ENCODE data around the gene TRPM2. TPM values are rescaled to one million over a fixed set of nuclear protein-coding genes. Genes with fewer than 3 reads are reported as not detected.

Gene TRPM2
- total RNA-seq, 3 donors from 2014 or later (not counting 1 experiment from before 2014, with no cell fraction given), result 21.7 to 70.5 (median 25.2) TPM

- H3K4me3 ChIP-seq (ENCODE audit: low read length), result no peak overlapping the region
- Mint-ChIP-seq H3K27ac (no peak overlapping the region), H3K9me3 (no peaks in the 10 kb centered on the region), H3K4me1 (no peaks in the 10 kb centered on the region), H3K4me3 (no peak overlapping the region), H3K36me3 (no peaks in the 10 kb centered on the region), H3K27me3 (ENCODE audit: low read depth in 2 of 2) (peaks cover 5% of the 10 kb centered on the region in 2 donors)
- H3K36me3 ChIP-seq (ENCODE audit: control insufficient read depth, insufficient read depth, low read length), result no peaks in the 10 kb centered on the region
- no peaks in the 10 kb centered on the region for H3K9me3 ChIP-seq (ENCODE audit: control insufficient read depth, insufficient read depth, low read length)
- intact Hi-C loops (cut with micrococcal nuclease), result loop anchor here (10.0 kb wide), 1 partner anchor 102 kb away; no protein-coding TSS in a partner anchor
- WGBS (ENCODE audit: insufficient coverage), result 89% methylated on average over 8 of the region's 8 CpGs
- H3K27me3 ChIP-seq (ENCODE audit: control insufficient read depth, insufficient read depth, low read length), result no peaks in the 10 kb centered on the region
- peaks cover 9% of the 10 kb centered on the region for H3K4me1 ChIP-seq (ENCODE audit: control insufficient read depth, insufficient read depth, low read length)
- DNase-seq (no peak), ATAC-seq (no peak)
- TF ChIP-seq CTCF (IDR thresholded peaks at IDR 0.05), result no peak
- H3K27ac ChIP-seq (ENCODE audit: low read length), result no peak overlapping the region
Measured at GRCh38 chr21:44477131-44477530, 123.7 kb downstream of the TRPM2 start.

- intact Hi-C loops (cut with micrococcal nuclease), result loop anchor here (10.0 kb wide), 1 partner anchor 103 kb away; no protein-coding TSS in a partner anchor
- Mint-ChIP-seq H3K9me3 (no peaks in the 10 kb centered on the region), H3K27ac (no peak overlapping the region), H3K36me3 (no peaks in the 10 kb centered on the region), H3K4me1 (no peaks in the 10 kb centered on the region), H3K27me3 (ENCODE audit: low read depth in 2 of 2) (peaks cover 5 to 10% of the 10 kb centered on the region in 2 donors), H3K4me3 (no peak overlapping the region)
- 64% methylated on average over 7 of the region's 7 CpGs for WGBS (ENCODE audit: insufficient coverage)
- Histone ChIP-seq H3K27me3 (ENCODE audit: control insufficient read depth, insufficient read depth, low read length) (no peaks in the 10 kb centered on the region), H3K27ac (ENCODE audit: low read length) (no peak overlapping the region), H3K36me3 (ENCODE audit: control insufficient read depth, insufficient read depth, low read length) (no peaks in the 10 kb centered on the region), H3K4me3 (ENCODE audit: low read length) (no peak overlapping the region), H3K4me1 (ENCODE audit: control insufficient read depth, insufficient read depth, low read length) (peaks cover 9% of the 10 kb centered on the region), H3K9me3 (ENCODE audit: control insufficient read depth, insufficient read depth, low read length) (no peaks in the 10 kb centered on the region)
- DNase-seq (no peak), ATAC-seq (no peak)
- TF ChIP-seq CTCF (IDR thresholded peaks at IDR 0.05), result no peak
Measured at GRCh38 chr21:44477712-44478111, 124.3 kb downstream of the TRPM2 start.

GRCh38 chr21:44478124-44478800 is 124.8 kb downstream of the TRPM2 start:
- no peaks in the 10 kb centered on the region for H3K9me3 ChIP-seq (ENCODE audit: control insufficient read depth, insufficient read depth, low read length)
- peaks cover 5 to 11% of the 10 kb centered on the region in 2 donors for H3K27me3 Mint-ChIP-seq (ENCODE audit: low read depth in 2 of 2)
- H3K27me3 ChIP-seq (ENCODE audit: control insufficient read depth, insufficient read depth, low read length), result no peaks in the 10 kb centered on the region
- H3K4me3 ChIP-seq (ENCODE audit: low read length), result no peak overlapping the region
- intact Hi-C loops (cut with micrococcal nuclease), result loop anchor here (10.0 kb wide), 1 partner anchor 103 kb away; no protein-coding TSS in a partner anchor
- DNase-seq (no peak), ATAC-seq (no peak)
- H3K36me3 Mint-ChIP-seq, result no peaks in the 10 kb centered on the region
- WGBS (ENCODE audit: insufficient coverage), result 86% methylated on average over 16 of the region's 16 CpGs
- no peak overlapping the region for H3K27ac ChIP-seq (ENCODE audit: low read length)
- TF ChIP-seq CTCF (IDR thresholded peaks at IDR 0.05), result no peak
- no peaks in the 10 kb centered on the region for H3K36me3 ChIP-seq (ENCODE audit: control insufficient read depth, insufficient read depth, low read length)
- no peak overlapping the region for H3K4me3 Mint-ChIP-seq
- H3K9me3 Mint-ChIP-seq, result no peaks in the 10 kb centered on the region
- H3K27ac Mint-ChIP-seq, result no peak overlapping the region
- H3K4me1 Mint-ChIP-seq, result no peaks in the 10 kb centered on the region
- H3K4me1 ChIP-seq (ENCODE audit: control insufficient read depth, insufficient read depth, low read length), result peaks cover 9% of the 10 kb centered on the region

- peaks cover 5 to 11% of the 10 kb centered on the region in 2 donors for H3K27me3 Mint-ChIP-seq (ENCODE audit: low read depth in 2 of 2)
- TF ChIP-seq CTCF (IDR thresholded peaks at IDR 0.05), result no peak
- no peak for DNase-seq
- Histone ChIP-seq H3K4me3 (ENCODE audit: low read length) (no peak overlapping the region), H3K27me3 (ENCODE audit: control insufficient read depth, insufficient read depth, low read length) (no peaks in the 10 kb centered on the region), H3K27ac (ENCODE audit: low read length) (no peak overlapping the region), H3K36me3 (ENCODE audit: control insufficient read depth, insufficient read depth, low read length) (no peaks in the 10 kb centered on the region), H3K4me1 (ENCODE audit: control insufficient read depth, insufficient read depth, low read length) (peaks cover 8% of the 10 kb centered on the region), H3K9me3 (ENCODE audit: control insufficient read depth, insufficient read depth, low read length) (no peaks in the 10 kb centered on the region)
- no peak overlapping the region for H3K27ac Mint-ChIP-seq
- no peaks in the 10 kb centered on the region for H3K4me1 Mint-ChIP-seq
- 91% methylated on average over 5 of the region's 5 CpGs for WGBS (ENCODE audit: insufficient coverage)
- ATAC-seq, result no peak
- H3K4me3 Mint-ChIP-seq, result no peak overlapping the region
- intact Hi-C loops (cut with micrococcal nuclease), result loop anchor here (10.0 kb wide), 1 partner anchor 104 kb away; no protein-coding TSS in a partner anchor
- H3K36me3 Mint-ChIP-seq, result no peaks in the 10 kb centered on the region
- H3K9me3 Mint-ChIP-seq, result no peaks in the 10 kb centered on the region
Measured at GRCh38 chr21:44478801-44479167, 125.4 kb downstream of the TRPM2 start.
